Measurements from ENCODE around the gene MXD4.
"Not testable (repeated sequence)": the region's sequence is repeated elsewhere in the genome, so short reads cannot be mapped to it uniquely, and the experiment has no call there.

Gene MXD4

DNA sequence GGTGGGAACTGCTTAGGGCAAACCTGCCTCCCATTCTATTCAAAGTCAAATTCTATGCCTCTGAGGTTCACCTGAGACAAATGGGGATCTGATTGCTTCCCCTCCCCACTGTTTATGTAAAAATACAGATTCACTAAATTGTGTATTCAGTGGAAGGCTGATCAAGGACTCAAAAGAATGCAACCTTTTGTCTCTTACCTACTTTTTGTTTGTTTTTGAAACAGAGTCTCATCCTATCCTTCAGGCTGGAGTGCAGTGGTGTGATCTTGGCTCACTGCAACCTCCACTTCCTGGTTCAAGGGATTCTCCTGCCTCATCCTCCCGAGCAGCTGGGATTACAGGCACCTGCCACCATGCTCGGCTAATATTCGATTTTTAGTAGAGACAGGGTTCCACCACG lies 40.5 kb downstream of the MXD4 start:
- not testable (repeated sequence) for DNase-seq (ENCODE audit: low read depth, low spot score)

DNA sequence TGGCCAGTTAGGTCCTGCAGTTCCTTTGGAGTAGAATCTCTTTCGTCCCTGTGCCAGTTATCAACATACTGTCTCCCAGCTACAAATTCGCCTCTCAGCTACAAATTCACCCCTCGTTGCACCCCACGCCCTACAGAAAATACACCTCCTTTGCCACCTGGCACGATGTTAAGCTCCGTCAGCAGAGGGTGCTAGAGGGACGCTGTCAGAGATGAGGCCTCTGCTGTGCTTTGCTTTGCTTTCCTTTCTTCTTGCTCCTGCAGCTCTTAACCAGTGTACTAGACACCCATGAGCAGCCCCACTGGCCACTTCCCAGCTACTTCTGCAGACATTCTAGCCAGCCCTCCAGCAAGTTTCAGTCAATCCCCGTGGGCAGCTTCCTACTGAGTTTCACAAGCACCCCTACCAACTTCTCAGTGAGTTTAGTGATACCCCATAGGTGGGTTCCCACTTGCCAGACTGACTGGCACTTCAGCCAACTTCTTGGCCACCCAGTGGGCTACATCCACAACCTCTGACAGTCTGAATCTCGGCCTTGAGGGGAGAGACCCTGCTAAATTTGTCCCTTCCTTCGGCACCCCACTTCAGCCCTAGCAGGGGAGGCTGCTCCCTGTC lies 41.8 kb downstream of the MXD4 start:
- DNase-seq (ENCODE audit: low read depth, low spot score): peak; percentile 70

DNA sequence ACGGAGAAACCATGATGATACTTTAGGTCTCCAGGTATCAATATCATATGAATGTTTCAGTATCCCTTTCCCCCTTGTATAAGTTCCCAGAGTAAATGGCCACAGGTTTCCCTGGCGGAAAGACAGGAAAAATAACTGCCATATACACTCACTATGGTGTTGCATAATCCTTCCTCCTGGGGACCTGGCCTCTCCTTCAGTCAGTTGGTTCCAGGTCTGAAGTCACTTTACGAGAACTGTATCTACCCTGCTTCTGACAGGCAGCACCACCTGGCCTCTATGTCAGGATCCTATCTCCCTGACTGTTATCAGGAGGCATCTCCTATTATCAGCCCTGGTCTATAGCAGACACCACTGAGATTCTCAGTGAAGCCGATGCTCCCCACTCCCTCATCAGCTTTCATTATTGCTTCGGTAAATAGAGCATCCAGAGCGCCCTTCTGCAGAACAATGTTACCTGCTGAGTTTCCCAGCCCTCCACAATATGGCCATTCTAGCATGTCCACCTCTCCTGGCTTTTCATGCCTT lies 42.6 kb downstream of the MXD4 start:
- DNase-seq (ENCODE audit: low read depth, low spot score): no peak

DNA sequence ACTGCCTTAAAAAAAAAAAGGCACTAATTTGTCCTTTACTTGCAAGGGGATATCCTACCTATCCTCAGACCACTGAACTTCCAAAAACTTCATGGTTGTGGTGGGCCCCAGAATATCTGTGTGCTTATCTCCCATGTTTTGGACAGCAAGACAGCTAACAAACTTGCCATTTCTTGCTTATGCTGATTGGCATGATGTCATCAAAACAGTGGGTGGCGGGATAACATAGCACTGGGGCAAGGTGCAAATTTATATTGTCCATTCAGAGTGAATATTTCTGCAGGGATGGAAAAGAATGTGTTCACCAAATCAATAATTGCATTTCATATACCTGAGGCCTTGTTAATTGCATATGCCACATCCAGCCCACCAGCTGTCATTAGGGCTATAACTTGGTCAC lies 43.5 kb downstream of the MXD4 start:
- DNase-seq (ENCODE audit: low read depth, low spot score): no peak

DNA sequence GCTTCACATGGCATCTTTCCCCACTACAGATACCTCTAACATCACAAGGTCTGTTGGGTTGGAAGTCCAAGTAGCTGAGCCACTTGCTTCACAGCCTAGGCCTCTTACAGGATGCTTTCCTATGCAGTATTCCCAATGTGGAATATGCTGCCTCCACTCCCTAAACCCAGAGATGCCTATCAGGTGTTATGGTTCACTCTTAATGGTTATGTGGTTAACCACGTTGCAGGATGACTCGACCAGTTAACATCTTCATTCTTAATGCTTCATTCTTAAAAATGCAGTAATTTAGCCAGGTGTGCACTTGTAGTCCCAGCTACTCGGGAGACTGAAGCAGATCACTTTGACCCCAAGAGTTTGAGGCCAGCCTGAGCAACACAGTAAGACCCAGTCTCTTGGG lies 44.2 kb downstream of the MXD4 start:
- DNase-seq (ENCODE audit: low read depth, low spot score): no peak

DNA sequence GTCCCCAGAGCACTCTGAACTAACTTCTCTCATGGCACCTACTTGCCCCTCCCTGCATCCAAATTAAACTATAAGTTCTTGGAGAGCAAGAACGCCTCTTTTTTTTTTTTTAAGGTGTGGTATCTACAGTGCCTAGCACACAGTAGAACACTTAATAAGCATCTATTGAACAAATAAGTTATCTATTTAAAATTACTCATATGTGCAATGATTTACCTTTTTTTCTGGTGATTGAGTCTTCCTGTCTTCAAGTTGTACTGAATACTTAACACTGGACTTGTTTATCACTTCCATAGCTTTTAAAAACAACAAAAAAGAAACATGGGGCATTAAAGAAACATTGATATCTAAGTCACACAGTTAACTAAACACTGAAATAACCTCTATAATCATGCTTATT lies 49.1 kb downstream of the MXD4 start:
- no peak for DNase-seq (ENCODE audit: low read depth, low spot score)

DNA sequence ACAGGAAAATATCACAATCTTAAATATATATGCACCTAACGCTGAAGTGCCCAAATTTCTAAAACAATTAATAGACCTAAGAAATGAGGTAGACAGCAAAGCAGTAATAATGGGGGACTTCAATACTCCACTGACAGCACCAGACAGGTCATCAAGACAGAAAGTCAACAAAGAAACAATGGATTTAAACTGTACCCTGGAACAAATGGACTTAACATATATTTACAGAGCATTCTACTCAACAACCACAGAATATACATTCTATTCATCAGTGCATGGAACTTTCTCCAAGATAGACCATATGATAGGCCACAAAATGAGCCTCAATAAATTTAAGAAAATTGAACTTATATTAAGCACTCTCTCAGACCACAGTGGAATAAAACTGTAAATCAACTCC lies 59.1 kb downstream of the MXD4 start:
- not testable (repeated sequence) for DNase-seq (ENCODE audit: low read depth, low spot score)
